Heart right ventricle (tissue), 16 donors: ENCODE data around the gene EXOSC7. TPM values are rescaled to one million over a fixed set of nuclear protein-coding genes. Genes with fewer than 3 reads are reported as not detected.
"Not testable (repeated sequence)": the region's sequence is repeated elsewhere in the genome, so short reads cannot be mapped to it uniquely, and the experiment has no call there.

Experiments used
- ATAC-seq, 8 donors: fragments of 200-7000 bp; cut with Tn5 transposase; one replicate each; pipeline ENCODE4 v1.9.1; 2020; ENCODE audit warnings: mild to moderate bottlenecking in 8 of 8, moderate library complexity in 8 of 8, moderate number of reproducible peaks in 1 of 8
- DNase-seq, 2 donors: peaks; one replicate each; pipeline ENCODE4 v3.0.0-alpha.2; 2020
- H3K27ac ChIP-seq, 10 donors: fragments of 200-600 bp; sonication (generic) in 2 of 10; one replicate each; pipeline versions ENCODE4 v1.5.0 to v1.8.0; 2020 to 2022; ENCODE audit warnings: mild to moderate bottlenecking in 3 of 10
- H3K27me3 ChIP-seq, 7 donors: fragments of 200-600 bp; one replicate each; pipeline ENCODE4 v1.8.0; 2021 to 2022; ENCODE audit warnings: mild to moderate bottlenecking in 2 of 7
- H3K36me3 ChIP-seq, 9 donors: fragments of 200-600 bp; sonication (generic) in 1 of 9; one replicate each; pipeline versions ENCODE4 v1.5.0 to v1.8.0; 2020 to 2022; ENCODE audit warnings: mild to moderate bottlenecking in 2 of 9
- H3K4me1 ChIP-seq, 9 donors: fragments of 200-600 bp; sonication (generic) in 1 of 9; one replicate each; pipeline versions ENCODE4 v1.5.0 to v1.8.0; 2020 to 2022; ENCODE audit warnings: mild to moderate bottlenecking in 4 of 9
- H3K4me3 ChIP-seq, 10 donors: fragments of 200-600 bp; sonication (generic) in 2 of 10; one replicate each; pipeline versions ENCODE4 v1.5.0 to v1.8.0; 2020 to 2022; ENCODE audit warnings: mild to moderate bottlenecking in 7 of 10, moderate library complexity in 2 of 10
- H3K9me3 ChIP-seq, 11 donors: fragments of 200-600 bp in 10 of 11; sonication (generic) in 2 of 11; one replicate each; pipeline versions ENCODE4 v1.5.0 to v1.8.0; 2013 to 2022; ENCODE audit warnings: mild to moderate bottlenecking in 2 of 11, control low read depth in 1 of 11, moderate library complexity in 1 of 11
- WGBS, 2 donors: extraction: QIAGEN DNeasy Blood & Tissue Kit; methylation state at CpG; one replicate each; pipeline ENCODE4 v1.1.7; 2013; ENCODE audit warnings: inconsistent platforms in 1 of 2; 5-methylcytosine and 5-hydroxymethylcytosine counted together
- intact Hi-C, 10 donors: fragments of 100-400 bp; cut with DNase I; formaldehyde crosslinking; loops; one replicate each; pipeline versions ENCODE4 v1.11.1 to v1.14.2; 2022
- polyA plus RNA-seq, 2 donors: library from polyadenylated mRNA; stranded (reverse); fragments of 200-250 nt; gene quantifications; one replicate each; pipeline ENCODE4 v1.2.3, GENCODE V29; 2013
- total RNA-seq, 10 donors: library from RNA; stranded (reverse); fragmentation: NEBNext Ultra II Directional in 3 of 10; extraction: Animal tissue kit (Norgen Biotek cat#: 25700) in 3 of 10; gene quantifications; one replicate each; pipeline versions ENCODE4 v1.2.1 to v1.2.4, GENCODE V29; 2021 to 2023
- TF ChIP-seq, protein P1 (sequence below), 9 donors: fragments of 200-600 bp; sonication (generic) in 2 of 9; IDR thresholded peaks; one replicate each; pipeline versions ENCODE4 v1.5.0 to v1.8.0; 2021 to 2022; ENCODE audit warnings: antibody characterized with exemption in 9 of 9, mild to moderate bottlenecking in 5 of 9, moderate library complexity in 1 of 9
- donor health status: Arrhythmogenic right ventricular cardiomyopathy.
- donor health status: ischemic (EF 13 %, LVEDD 7.1; RV severe dilation, severe dysfunction).
- donor health status: healthy with polysubstance abuse.
- donor health status: DM: no; HTN: yes; CAD: no.
- donor health status: DM: no; HTN: no; CAD: no.
- donor health status: ischemic (EF 25% LVEDD 6.9; RV normal size, moderate dysfunction).
- donor health status: ischemic (EF 25% LVEDD 5.7; RV mildly dilated, moderate dysfunction).
- donor health status: healthy.
- donor health status: DM: yes; HTN: yes; CAD: no.
- donor health status: Ischemic cardiomyopathy.
- donor health status: ischemic (EF 35%, LVEDD 5.7; RV mildly dilated, moderate dysfunction).
- donor health status: nonischemic (EF 11% LVEDD 7.7; RV severe dilation, severe dysfunction).
- donor health status: DM: yes; HTN: yes; CAD: no.
- donor health status: PGD.
- donor health status: ischemic (EF 29% LVEDD 5.4; RV normal size, mild dysfunction).
- donor health status: nonischemic (EF 23%, LVEDD 6.1; RV moderate dilation, normal function).

The EXOSC7 gene
- total and polyA plus RNA-seq, 12 donors, result 24.2 to 39.9 (median 32.1) TPM

DNA sequence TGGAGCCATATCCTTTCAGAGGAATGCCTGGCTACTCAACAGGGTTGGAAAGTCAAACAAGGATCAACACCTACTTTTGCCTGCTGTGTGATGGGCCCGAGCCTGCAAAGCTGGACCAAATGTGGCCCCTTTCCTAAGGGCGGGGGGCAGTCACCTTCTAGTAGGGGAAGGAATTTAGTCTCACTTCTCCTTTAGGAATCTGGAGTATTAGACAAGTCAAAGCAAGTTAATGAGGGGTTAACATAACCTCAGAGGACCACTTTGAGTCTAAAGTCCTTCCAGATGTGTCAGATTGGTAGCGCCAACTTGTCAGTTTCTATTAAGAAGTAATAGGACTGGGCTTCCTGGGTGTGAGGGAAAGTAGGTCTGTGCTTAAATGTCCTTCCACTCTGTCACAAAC is 6.8 kb downstream of the EXOSC7 start:
- WGBS, 2 donors, result 90 to 93% methylated on average over 3 of the region's 3 CpGs
- peaks cover 0 to 61% (median 30%) of the 10 kb centered on the region in 9 donors for H3K4me1 ChIP-seq
- peak overlapping the region in 5 of 10 donors; percentile 31 to 61 (median 46) for H3K27ac ChIP-seq
- intact Hi-C loops, result no loop called here
- H3K36me3 ChIP-seq, result no peaks in the 10 kb centered on the region
- ATAC-seq (peak in 2 of 8 donors; percentile 9 to 12), DNase-seq (no peak)
- H3K9me3 ChIP-seq, result no peaks in the 10 kb centered on the region
- TF ChIP-seq, protein P1, sequence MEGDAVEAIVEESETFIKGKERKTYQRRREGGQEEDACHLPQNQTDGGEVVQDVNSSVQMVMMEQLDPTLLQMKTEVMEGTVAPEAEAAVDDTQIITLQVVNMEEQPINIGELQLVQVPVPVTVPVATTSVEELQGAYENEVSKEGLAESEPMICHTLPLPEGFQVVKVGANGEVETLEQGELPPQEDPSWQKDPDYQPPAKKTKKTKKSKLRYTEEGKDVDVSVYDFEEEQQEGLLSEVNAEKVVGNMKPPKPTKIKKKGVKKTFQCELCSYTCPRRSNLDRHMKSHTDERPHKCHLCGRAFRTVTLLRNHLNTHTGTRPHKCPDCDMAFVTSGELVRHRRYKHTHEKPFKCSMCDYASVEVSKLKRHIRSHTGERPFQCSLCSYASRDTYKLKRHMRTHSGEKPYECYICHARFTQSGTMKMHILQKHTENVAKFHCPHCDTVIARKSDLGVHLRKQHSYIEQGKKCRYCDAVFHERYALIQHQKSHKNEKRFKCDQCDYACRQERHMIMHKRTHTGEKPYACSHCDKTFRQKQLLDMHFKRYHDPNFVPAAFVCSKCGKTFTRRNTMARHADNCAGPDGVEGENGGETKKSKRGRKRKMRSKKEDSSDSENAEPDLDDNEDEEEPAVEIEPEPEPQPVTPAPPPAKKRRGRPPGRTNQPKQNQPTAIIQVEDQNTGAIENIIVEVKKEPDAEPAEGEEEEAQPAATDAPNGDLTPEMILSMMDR (IDR thresholded peaks at IDR 0.05), result no peak
- H3K27me3 ChIP-seq, result no peaks in the 10 kb centered on the region
- H3K4me3 ChIP-seq, result no peak overlapping the region

DNA sequence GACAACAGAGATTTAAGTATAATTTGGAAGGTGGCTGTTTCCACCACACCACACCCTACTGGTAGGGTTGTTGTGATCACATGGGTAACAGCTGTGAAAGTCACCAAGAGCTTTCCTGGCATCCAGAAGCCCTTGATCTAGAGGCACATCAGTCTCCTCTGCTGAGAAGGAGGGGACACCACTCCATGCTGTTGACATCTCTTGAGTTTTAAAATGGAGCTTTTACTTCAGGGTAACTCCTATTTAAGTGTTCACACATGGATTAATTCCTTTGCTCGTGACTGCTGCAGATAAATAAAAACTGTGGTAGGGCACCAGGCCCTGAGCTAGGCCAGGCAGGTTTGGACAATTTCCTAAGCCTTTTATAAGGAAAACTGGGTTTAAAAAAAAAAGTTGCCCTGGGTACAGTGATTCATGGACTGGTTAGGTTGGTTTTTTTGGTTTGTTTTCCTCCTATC is 7.5 kb downstream of the EXOSC7 start:
- DNase-seq, result no peak
- intact Hi-C loops, result no loop called here
- TF ChIP-seq, protein P1 (IDR thresholded peaks at IDR 0.05), result no peak
- peak overlapping the region in 5 of 10 donors; percentile 31 to 61 (median 46) for H3K27ac ChIP-seq
- H3K27me3 ChIP-seq, result no peaks in the 10 kb centered on the region
- H3K36me3 ChIP-seq, result no peaks in the 10 kb centered on the region
- H3K4me1 ChIP-seq, result peaks cover 0 to 61% (median 29%) of the 10 kb centered on the region in 9 donors
- peak; percentile 49 to 85 (median 71) for ATAC-seq
- no peaks in the 10 kb centered on the region for H3K9me3 ChIP-seq
- WGBS, 2 donors, result 50% methylated on average over 1 of the region's 1 CpG
- H3K4me3 ChIP-seq, result no peak overlapping the region

DNA sequence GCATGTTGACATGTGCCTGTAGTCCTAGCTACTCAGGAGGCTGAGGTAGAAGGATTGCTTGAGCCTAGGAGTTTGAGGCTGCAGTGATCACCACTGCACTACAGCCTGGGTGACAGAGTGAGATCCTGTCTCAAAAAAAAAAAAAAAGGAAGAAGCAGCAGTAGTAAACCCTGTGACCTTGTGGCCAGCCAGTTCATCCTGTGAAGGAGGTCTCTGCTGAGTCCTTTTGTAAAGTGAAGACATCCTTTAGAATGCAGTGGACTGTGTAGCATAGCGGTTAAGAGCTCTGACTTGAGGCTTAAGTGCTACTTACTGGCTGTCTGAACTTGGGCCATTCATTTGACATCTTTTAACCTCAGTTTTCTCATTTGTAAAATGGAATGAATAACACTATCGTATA is 8.3 kb downstream of the EXOSC7 start:
- TF ChIP-seq, protein P1 (IDR thresholded peaks at IDR 0.05), result no peak
- intact Hi-C loops, result no loop called here
- H3K27me3 ChIP-seq, result no peaks in the 10 kb centered on the region
- no peak overlapping the region for H3K27ac ChIP-seq
- DNase-seq, result no peak
- H3K4me1 ChIP-seq, result peaks cover 0 to 61% (median 25%) of the 10 kb centered on the region in 9 donors
- ATAC-seq, result no peak
- no peaks in the 10 kb centered on the region for H3K9me3 ChIP-seq
- 97 to 100% methylated on average over 2 of the region's 2 CpGs for WGBS, 2 donors
- H3K4me3 ChIP-seq, result no peak overlapping the region
- H3K36me3 ChIP-seq, result no peaks in the 10 kb centered on the region

DNA sequence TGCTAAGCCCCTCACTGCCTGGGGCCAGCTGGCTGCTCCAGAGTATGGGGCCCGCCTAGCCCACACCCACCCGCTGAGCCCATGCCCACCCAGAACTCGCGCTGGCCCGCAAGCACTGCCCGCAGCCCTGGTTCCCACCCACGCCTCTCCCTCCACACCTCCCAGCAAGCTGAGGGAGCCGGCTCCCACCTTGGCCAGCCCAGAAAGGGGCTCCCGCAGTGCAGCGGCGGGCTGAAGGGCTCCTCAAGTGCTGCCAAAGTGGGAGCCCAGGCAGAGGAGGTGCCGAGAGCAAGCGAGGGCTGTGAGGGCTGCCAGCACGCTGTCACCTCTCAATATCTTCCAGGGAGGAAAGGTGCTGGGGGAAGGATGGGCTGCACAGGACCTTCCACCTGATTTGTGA is 10.3 kb downstream of the EXOSC7 start:
- H3K4me1 ChIP-seq, result peaks cover 0 to 72% (median 37%) of the 10 kb centered on the region in 9 donors
- ATAC-seq, intact Hi-C loops, H3K27ac ChIP-seq, H3K4me3 ChIP-seq, DNase-seq, H3K9me3 ChIP-seq, H3K27me3 ChIP-seq: not testable (repeated sequence)
- WGBS, 2 donors, result 90 to 97% methylated on average over 12 to 14 of the region's 14 CpGs
- H3K36me3 ChIP-seq, result peaks cover 0 to 19% (median 0%) of the 10 kb centered on the region in 9 donors

DNA sequence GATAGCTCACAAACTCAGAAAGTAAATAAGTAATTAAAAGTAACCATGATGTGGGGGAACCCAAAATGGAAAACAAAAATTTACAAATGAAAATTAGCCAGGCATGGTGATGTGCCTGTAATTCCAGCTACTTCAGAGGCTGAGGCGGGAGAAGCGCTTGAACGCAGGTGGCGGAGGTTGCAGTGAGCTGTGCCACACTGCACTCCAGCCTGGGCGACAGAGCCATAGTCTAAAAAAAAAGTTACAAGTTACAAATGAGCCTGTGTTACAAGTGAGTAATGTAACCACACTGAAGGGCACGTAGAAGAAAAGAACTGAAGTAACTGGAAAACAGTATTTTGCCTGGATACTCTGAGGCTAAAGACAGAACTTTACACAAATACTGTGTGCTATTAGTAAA is 11.3 kb downstream of the EXOSC7 start:
- TF ChIP-seq, protein P1 (IDR thresholded peaks at IDR 0.05), result no peak
- Histone ChIP-seq H3K36me3 (peaks cover 0 to 29% (median 0%) of the 10 kb centered on the region in 9 donors), H3K4me3 (no peak overlapping the region), H3K27me3 (no peaks in the 10 kb centered on the region), H3K9me3 (no peaks in the 10 kb centered on the region), H3K27ac (no peak overlapping the region), H3K4me1 (peaks cover 0 to 64% (median 34%) of the 10 kb centered on the region in 9 donors)
- ATAC-seq, result no peak
- WGBS, 2 donors, result 83 to 94% methylated on average over 6 of the region's 6 CpGs
- intact Hi-C loops, result no loop called here
- DNase-seq, result no peak
